Gastroesophageal sphincter (tissue), 4 donors: ENCODE data around the gene NTNG2. TPM values are rescaled to one million over a fixed set of nuclear protein-coding genes. Genes with fewer than 3 reads are reported as not detected.

Source experiments
- ATAC-seq: fragments of 150-250 bp; one replicate; pipeline ENCODE4 v1.9.1; 2016; ENCODE audit warnings: mild to moderate bottlenecking, moderate library complexity
- H3K27ac ChIP-seq, 4 donors: fragments of 200-600 bp; sonication (generic) in 3 of 4; 1 replicate in 3 of 4; 2 replicates in 1 of 4; pipeline ENCODE4 v1.5.1; 2016 to 2019
- H3K27me3 ChIP-seq: fragments of 200-600 bp; sonication (generic); one replicate; pipeline ENCODE4 v1.5.1; 2019
- H3K36me3 ChIP-seq, 2 donors: fragments of 200-600 bp; sonication (generic); one replicate each; pipeline ENCODE4 v1.5.1; 2019; ENCODE audit warnings: control low read depth in 1 of 2
- H3K4me1 ChIP-seq, 3 donors: fragments of 200-600 bp; sonication (generic); 1 replicate in 2 of 3; 2 replicates in 1 of 3; pipeline ENCODE4 v1.5.1; 2016 to 2019; ENCODE audit warnings: control low read depth in 2 of 3
- H3K4me3 ChIP-seq, 2 donors: fragments of 200-600 bp; sonication (generic); one replicate each; pipeline ENCODE4 v1.5.1; 2019; ENCODE audit warnings: mild to moderate bottlenecking in 1 of 2, moderate library complexity in 1 of 2
- H3K9me3 ChIP-seq, 3 donors: fragments of 200-600 bp; sonication (generic); one replicate each; pipeline ENCODE4 v1.5.1; 2017 to 2019; ENCODE audit warnings: control low read depth in 2 of 3
- EP300 ChIP-seq: sonication (generic); formaldehyde crosslinking; IDR thresholded peaks from one replicate; pipeline ENCODE4 v1.6.1; 2017; ENCODE audit warnings: antibody characterized with exemption, mild to moderate bottlenecking
- POLR2A ChIP-seq, 2 donors: fragments of 450-650 bp; IDR thresholded peaks; one replicate each; pipeline ENCODE4 v1.6.1; 2017; ENCODE audit warnings: antibody characterized with exemption in 2 of 2, mild to moderate bottlenecking in 2 of 2, moderate library complexity in 1 of 2
- POLR2AphosphoS5 ChIP-seq: sonication (generic); formaldehyde crosslinking; IDR thresholded peaks from one replicate; pipeline ENCODE4 v1.6.1; 2017; ENCODE audit warnings: antibody characterized with exemption
- WGBS, 2 donors: methylation state at CpG; one replicate each; pipeline ENCODE4 v1.1.5; 2018; ENCODE audit warnings: low coverage in 1 of 2; 5-methylcytosine and 5-hydroxymethylcytosine counted together
- total RNA-seq, 4 donors: library from RNA; depleted of rRNA; stranded (reverse); fragments of >200 nt; gene quantifications; one replicate each; pipeline ENCODE4 v1.1.0, GENCODE V29; 2016
- TF ChIP-seq, protein P1 (sequence below), 4 experiments: fragments of 200-600 bp in 2 of 4; fragments of 450-650 bp in 2 of 4; sonication (generic) in 1 of 4; IDR thresholded peaks; one replicate each; pipeline ENCODE4 v1.5.1; 2017 to 2019; ENCODE audit warnings: antibody characterized with exemption in 4 of 4, mild to moderate bottlenecking in 2 of 4, moderate library complexity in 2 of 4

Gene NTNG2
- total RNA-seq, 4 donors from 2014 or later, result 0.81 to 1.6 (median 1.3) TPM

DNA sequence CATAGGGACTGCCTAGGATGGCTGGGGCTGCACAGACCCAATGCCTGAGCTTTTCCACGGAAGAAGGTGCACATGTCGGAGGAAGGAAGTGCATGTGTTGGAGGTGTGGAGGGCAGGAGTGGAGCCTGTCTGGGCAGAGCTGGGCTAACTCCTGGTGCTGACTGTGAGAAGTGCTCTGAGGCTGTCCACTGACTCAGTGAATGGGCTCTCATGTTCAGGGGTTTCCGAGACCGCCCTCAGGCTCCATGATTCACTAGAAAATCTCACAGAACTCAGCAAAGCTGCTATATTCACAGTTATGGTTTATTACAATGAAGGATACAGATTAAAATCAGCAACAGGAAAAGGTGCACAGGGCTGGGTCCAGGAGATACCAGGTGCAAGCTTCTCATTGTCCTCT is 37.2 kb downstream of the NTNG2 start:
- ATAC-seq, result no peak
- Histone ChIP-seq H3K27me3 (peaks cover 42% of the 10 kb centered on the region), H3K4me3 (no peak overlapping the region), H3K27ac (no peak overlapping the region), H3K9me3 (peaks cover 0 to 2% (median 0%) of the 10 kb centered on the region in 3 donors), H3K36me3 (peaks cover 0 to 2% of the 10 kb centered on the region in 2 donors), H3K4me1 (no peaks in the 10 kb centered on the region)
- TF ChIP-seq, protein P1, sequence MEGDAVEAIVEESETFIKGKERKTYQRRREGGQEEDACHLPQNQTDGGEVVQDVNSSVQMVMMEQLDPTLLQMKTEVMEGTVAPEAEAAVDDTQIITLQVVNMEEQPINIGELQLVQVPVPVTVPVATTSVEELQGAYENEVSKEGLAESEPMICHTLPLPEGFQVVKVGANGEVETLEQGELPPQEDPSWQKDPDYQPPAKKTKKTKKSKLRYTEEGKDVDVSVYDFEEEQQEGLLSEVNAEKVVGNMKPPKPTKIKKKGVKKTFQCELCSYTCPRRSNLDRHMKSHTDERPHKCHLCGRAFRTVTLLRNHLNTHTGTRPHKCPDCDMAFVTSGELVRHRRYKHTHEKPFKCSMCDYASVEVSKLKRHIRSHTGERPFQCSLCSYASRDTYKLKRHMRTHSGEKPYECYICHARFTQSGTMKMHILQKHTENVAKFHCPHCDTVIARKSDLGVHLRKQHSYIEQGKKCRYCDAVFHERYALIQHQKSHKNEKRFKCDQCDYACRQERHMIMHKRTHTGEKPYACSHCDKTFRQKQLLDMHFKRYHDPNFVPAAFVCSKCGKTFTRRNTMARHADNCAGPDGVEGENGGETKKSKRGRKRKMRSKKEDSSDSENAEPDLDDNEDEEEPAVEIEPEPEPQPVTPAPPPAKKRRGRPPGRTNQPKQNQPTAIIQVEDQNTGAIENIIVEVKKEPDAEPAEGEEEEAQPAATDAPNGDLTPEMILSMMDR (IDR thresholded peaks at IDR 0.05), result no peak
- TF ChIP-seq POLR2A (IDR thresholded peaks at IDR 0.05), result no peak
- no peak for TF ChIP-seq POLR2AphosphoS5
- TF ChIP-seq EP300, result no peak
- 76 to 100% methylated on average over 1 to 4 of the region's 4 CpGs for WGBS, 2 donors

GRCh38 chr9:132200706-132201105 is 38.8 kb downstream of the NTNG2 start:
- no peak for TF ChIP-seq POLR2A (IDR thresholded peaks at IDR 0.05)
- TF ChIP-seq POLR2AphosphoS5, result no peak
- no peak for TF ChIP-seq EP300
- TF ChIP-seq, protein P1 (IDR thresholded peaks at IDR 0.05), result no peak
- Histone ChIP-seq H3K9me3 (peaks cover 0 to 17% (median 0%) of the 10 kb centered on the region in 3 donors), H3K27me3 (peaks cover 49% of the 10 kb centered on the region), H3K4me1 (no peaks in the 10 kb centered on the region), H3K4me3 (no peak overlapping the region), H3K27ac (no peak overlapping the region), H3K36me3 (peaks cover 0 to 2% of the 10 kb centered on the region in 2 donors)
- 100% methylated on average over 1 of the region's 4 CpGs; no CpG with 5 or more reads in 1 of the 2 donors for WGBS, 2 donors
- no peak for ATAC-seq

- Histone ChIP-seq H3K4me1 (no peaks in the 10 kb centered on the region), H3K27me3 (peaks cover 49% of the 10 kb centered on the region), H3K4me3 (no peak overlapping the region), H3K27ac (no peak overlapping the region), H3K9me3 (peaks cover 0 to 17% (median 0%) of the 10 kb centered on the region in 3 donors), H3K36me3 (peaks cover 0 to 2% of the 10 kb centered on the region in 2 donors)
- ATAC-seq, result no peak
- WGBS, 2 donors, result no CpG with 5 or more reads among the region's 12 CpGs
- TF ChIP-seq POLR2A (IDR thresholded peaks at IDR 0.05) (no peak), POLR2AphosphoS5 (no peak), EP300 (no peak)
- TF ChIP-seq, protein P1 (IDR thresholded peaks at IDR 0.05), result no peak
Observed at GRCh38 chr9:132201139-132201538, 39.3 kb downstream of the NTNG2 start.

- Histone ChIP-seq H3K9me3 (peaks cover 0 to 17% (median 0%) of the 10 kb centered on the region in 3 donors), H3K4me1 (no peaks in the 10 kb centered on the region), H3K36me3 (peaks cover 0 to 2% of the 10 kb centered on the region in 2 donors), H3K27ac (no peak overlapping the region), H3K27me3 (peaks cover 49% of the 10 kb centered on the region), H3K4me3 (no peak overlapping the region)
- ATAC-seq, result no peak
- TF ChIP-seq EP300 (no peak), POLR2A (IDR thresholded peaks at IDR 0.05) (no peak), POLR2AphosphoS5 (no peak)
- TF ChIP-seq, protein P1 (IDR thresholded peaks at IDR 0.05), result no peak
- WGBS, 2 donors, result 64 to 85% methylated on average over 2 to 7 of the region's 21 CpGs
Observed at GRCh38 chr9:132201780-132202703, 40.2 kb downstream of the NTNG2 start.

- H3K27ac ChIP-seq, result no peak overlapping the region
- peaks cover 49% of the 10 kb centered on the region for H3K27me3 ChIP-seq
- no peaks in the 10 kb centered on the region for H3K36me3 ChIP-seq
- H3K4me1 ChIP-seq, result no peaks in the 10 kb centered on the region
- no peak overlapping the region for H3K4me3 ChIP-seq
- ATAC-seq, result no peak
- TF ChIP-seq POLR2AphosphoS5 (no peak), EP300 (no peak), POLR2A (IDR thresholded peaks at IDR 0.05) (no peak)
- TF ChIP-seq, protein P1 (IDR thresholded peaks at IDR 0.05), result no peak
- 93 to 100% methylated on average over 2 to 3 of the region's 3 CpGs for WGBS, 2 donors
- peaks cover 0 to 17% (median 0%) of the 10 kb centered on the region in 3 donors for H3K9me3 ChIP-seq
Observed at GRCh38 chr9:132204883-132205282, 43.0 kb downstream of the NTNG2 start.
